HEK293T (cell line): ENCODE data around the gene ABHD14A.

Source experiments
- ARNT ChIP-seq: fragments of 450-650 bp; IDR thresholded peaks from 2 replicates; pipeline ENCODE4 v1.6.1; 2017; ENCODE audit warnings: mild to moderate bottlenecking
- BHLHE40 ChIP-seq: fragments of 450-650 bp; IDR thresholded peaks from 2 replicates; pipeline ENCODE4 v1.6.1; 2016; ENCODE audit warnings: mild to moderate bottlenecking, moderate library complexity, borderline replicate concordance
- ELF4 ChIP-seq: fragments of 450-650 bp; IDR thresholded peaks from 2 replicates; pipeline ENCODE4 v1.6.1; 2017; ENCODE audit warnings: antibody characterized with exemption
- FOXK2 ChIP-seq: fragments of 450-650 bp; IDR thresholded peaks from 2 replicates; pipeline ENCODE4 v1.6.1; 2016; ENCODE audit warnings: mild to moderate bottlenecking
- FOXM1 ChIP-seq: fragments of 450-650 bp; IDR thresholded peaks from 2 replicates; pipeline ENCODE4 v1.6.1; 2017; ENCODE audit warnings: mild to moderate bottlenecking, borderline replicate concordance
- HDGF ChIP-seq: fragments of 450-650 bp; IDR thresholded peaks from 2 replicates; pipeline ENCODE4 v1.6.1; 2017; ENCODE audit warnings: antibody characterized with exemption, borderline replicate concordance
- NFRKB ChIP-seq: fragments of 450-650 bp; IDR thresholded peaks from 2 replicates; pipeline ENCODE4 v1.6.1; 2016; ENCODE audit warnings: mild to moderate bottlenecking, moderate library complexity
- SP1 ChIP-seq: fragments of 450-650 bp; IDR thresholded peaks from 2 replicates; pipeline ENCODE4 v1.6.1; 2017
- TARDBP ChIP-seq: fragments of 450-650 bp; IDR thresholded peaks from 2 replicates; pipeline ENCODE4 v1.6.1; 2016
- TF ChIP-seq, protein P1 (sequence below): fragments of 450-650 bp; IDR thresholded peaks from 2 replicates; pipeline ENCODE4 v1.6.1; 2016

- no peak for TF ChIP-seq ELF4
- no peak for TF ChIP-seq HDGF
- no peak for TF ChIP-seq BHLHE40
- no peak for TF ChIP-seq NFRKB
- TF ChIP-seq FOXK2, result no peak
- no peak for TF ChIP-seq FOXM1
- TF ChIP-seq ARNT, result no peak
- no peak for TF ChIP-seq TARDBP
- TF ChIP-seq, protein P1, sequence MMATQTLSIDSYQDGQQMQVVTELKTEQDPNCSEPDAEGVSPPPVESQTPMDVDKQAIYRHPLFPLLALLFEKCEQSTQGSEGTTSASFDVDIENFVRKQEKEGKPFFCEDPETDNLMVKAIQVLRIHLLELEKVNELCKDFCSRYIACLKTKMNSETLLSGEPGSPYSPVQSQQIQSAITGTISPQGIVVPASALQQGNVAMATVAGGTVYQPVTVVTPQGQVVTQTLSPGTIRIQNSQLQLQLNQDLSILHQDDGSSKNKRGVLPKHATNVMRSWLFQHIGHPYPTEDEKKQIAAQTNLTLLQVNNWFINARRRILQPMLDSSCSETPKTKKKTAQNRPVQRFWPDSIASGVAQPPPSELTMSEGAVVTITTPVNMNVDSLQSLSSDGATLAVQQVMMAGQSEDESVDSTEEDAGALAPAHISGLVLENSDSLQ, result no peak
- TF ChIP-seq SP1, result no peak
These were observed 33.4 kb upstream of the ABHD14A start for GRCh38 chr3:51941463-51941797.
